Mesenchymal stem cell (in vitro differentiated cells and primary cell): ENCODE measurements around the gene MAPK8.
A peak's percentile ranks its signal among the peaks of the same experiment; 100 is the strongest.

Experiments used
- DNase-seq: peaks from one replicate; pipeline ENCODE4 v3.0.0-alpha.2; 2013
- H2AFZ ChIP-seq: one replicate; pipeline ENCODE4 v1.6.1; 2013; ENCODE audit warnings: low read depth, mild to moderate bottlenecking, control low read depth, inconsistent platforms, low read length, moderate library complexity
- H2AK5ac ChIP-seq: 2 replicates; pipeline ENCODE4 v1.6.1; 2013; ENCODE audit warnings: low read length, moderate library complexity, mild to moderate bottlenecking, inconsistent platforms; ENCODE audit not compliant: severe bottlenecking
- H2BK120ac ChIP-seq: one replicate; pipeline ENCODE4 v1.6.1; 2013; ENCODE audit warnings: low read depth, mild to moderate bottlenecking, inconsistent platforms, low read length, moderate library complexity
- H2BK12ac ChIP-seq, 2 experiments: one replicate each; pipeline ENCODE4 v1.6.1; 2013; ENCODE audit warnings: inconsistent platforms in 2 of 2, low read length in 2 of 2, mild to moderate bottlenecking in 2 of 2, moderate library complexity in 2 of 2, control low read depth in 1 of 2
- H2BK15ac ChIP-seq: one replicate; pipeline ENCODE4 v1.6.1; 2013; ENCODE audit warnings: mild to moderate bottlenecking, low read depth, inconsistent platforms; ENCODE audit not compliant: poor library complexity, severe bottlenecking
- H2BK5ac ChIP-seq: 2 replicates; pipeline ENCODE4 v1.6.1; 2013; ENCODE audit warnings: low read depth, mild to moderate bottlenecking, low read length, control low read depth, inconsistent platforms; ENCODE audit not compliant: poor library complexity, severe bottlenecking
- H3K14ac ChIP-seq, 2 experiments: one replicate each; pipeline ENCODE4 v1.6.1; 2013; ENCODE audit warnings: inconsistent platforms in 2 of 2, low read length in 2 of 2, control low read depth in 1 of 2, mild to moderate bottlenecking in 1 of 2, moderate library complexity in 1 of 2
- H3K18ac ChIP-seq, 2 experiments: one replicate each; pipeline ENCODE4 v1.6.1; 2013; ENCODE audit warnings: inconsistent platforms in 2 of 2, low read length in 2 of 2, control low read depth in 1 of 2, low read depth in 1 of 2, mild to moderate bottlenecking in 1 of 2
- H3K23ac ChIP-seq, 2 experiments: one replicate each; pipeline ENCODE4 v1.6.1; 2013; ENCODE audit warnings: inconsistent platforms in 2 of 2, low read length in 2 of 2, mild to moderate bottlenecking in 2 of 2, moderate library complexity in 2 of 2, control low read depth in 1 of 2
- H3K27ac ChIP-seq: 2 replicates; pipeline ENCODE4 v1.5.1; 2013; ENCODE audit warnings: mild to moderate bottlenecking, moderate library complexity, low read length, control low read depth, inconsistent platforms; ENCODE audit not compliant: poor library complexity, severe bottlenecking
- H3K27me3 ChIP-seq, 2 experiments: 2 replicates each; pipeline versions ENCODE4 v1.6.1 to v1.7.0; 2013; ENCODE audit warnings: low read length in 2 of 2, mild to moderate bottlenecking in 2 of 2, moderate library complexity in 2 of 2, control low read depth in 1 of 2, inconsistent platforms in 1 of 2; ENCODE audit not compliant: control insufficient read depth in 1 of 2, insufficient read depth in 1 of 2
- H3K36me3 ChIP-seq, 2 experiments: 2 replicates each; pipeline versions ENCODE4 v1.6.1 to v1.7.0; 2013; ENCODE audit warnings: low read length in 2 of 2, control low read depth in 1 of 2, inconsistent platforms in 1 of 2, low read depth in 1 of 2, mild to moderate bottlenecking in 1 of 2; ENCODE audit not compliant: insufficient read depth in 2 of 2, control insufficient read depth in 1 of 2
- H3K4ac ChIP-seq, 2 experiments: one replicate each; pipeline ENCODE4 v1.6.1; 2013; ENCODE audit warnings: inconsistent platforms in 2 of 2, low read length in 2 of 2, mild to moderate bottlenecking in 2 of 2, moderate library complexity in 2 of 2, control low read depth in 1 of 2, low read depth in 1 of 2
- H3K4me1 ChIP-seq: 2 replicates; pipeline ENCODE4 v1.6.1; 2013; ENCODE audit warnings: low read depth, low read length, control low read depth; ENCODE audit not compliant: control insufficient read depth, insufficient read depth
- H3K4me2 ChIP-seq: 2 replicates; pipeline ENCODE4 v1.6.1; 2013; ENCODE audit warnings: low read length, mild to moderate bottlenecking, inconsistent platforms; ENCODE audit not compliant: poor library complexity, severe bottlenecking
- H3K4me3 ChIP-seq, 2 experiments: 2 replicates each; pipeline versions ENCODE4 v1.5.1 to v1.7.0; 2013; ENCODE audit warnings: low read length in 2 of 2, mild to moderate bottlenecking in 2 of 2, control low read depth in 1 of 2, low read depth in 1 of 2; ENCODE audit not compliant: insufficient read depth in 1 of 2
- H3K79me1 ChIP-seq: replicated peaks from 2 replicates; pipeline ENCODE4 v1.6.1; 2013; ENCODE audit warnings: mild to moderate bottlenecking, control low read depth, low read length, inconsistent platforms; ENCODE audit not compliant: poor library complexity, severe bottlenecking
- H3K9ac ChIP-seq: 2 replicates; pipeline ENCODE4 v1.7.0; 2013; ENCODE audit warnings: mild to moderate bottlenecking, low read length, moderate library complexity
- H3K9me3 ChIP-seq: 2 replicates; pipeline ENCODE4 v1.7.0; 2013; ENCODE audit warnings: mild to moderate bottlenecking, low read length; ENCODE audit not compliant: control insufficient read depth
- H4K8ac ChIP-seq: one replicate; pipeline ENCODE4 v1.6.1; 2013; ENCODE audit warnings: inconsistent platforms, mild to moderate bottlenecking, low read length, moderate library complexity
- H4K91ac ChIP-seq: one replicate; pipeline ENCODE4 v1.6.1; 2013; ENCODE audit warnings: mild to moderate bottlenecking, low read length, inconsistent platforms
- WGBS: methylation state at CpG from one replicate; pipeline ENCODE4 v1.1.7; 2013; ENCODE audit warnings: mixed read lengths; 5-methylcytosine and 5-hydroxymethylcytosine counted together

MAPK8 gene

GRCh38 chr10:48475943-48476278 lies 169.4 kb downstream of the MAPK8 start:
- Histone ChIP-seq H3K18ac (peak overlapping the region; percentile 30 to 55), H2BK15ac (no peak overlapping the region), H2AK5ac (no peak overlapping the region), H4K91ac (peak overlapping the region; percentile 92), H2BK120ac (peak overlapping the region; percentile 71), H3K4me1 (peaks cover 7% of the 10 kb centered on the region), H3K23ac (no peak overlapping the region), H3K4ac (peak overlapping the region in 1 of 2 experiments; percentile 66), H3K9ac (no peak overlapping the region), H2BK12ac (no peak overlapping the region), H2BK5ac (no peak overlapping the region), H3K27ac (no peak overlapping the region), H3K14ac (no peak overlapping the region), H3K27me3 (no peaks in the 10 kb centered on the region), H3K36me3 (peaks cover 7 to 71% of the 10 kb centered on the region in 2 experiments), H2AFZ (no peak overlapping the region), H4K8ac (peak overlapping the region; percentile 88), H3K4me3 (no peak overlapping the region), H3K79me1 (peaks cover 4% of the 10 kb centered on the region), H3K4me2 (no peak overlapping the region), H3K9me3 (no peaks in the 10 kb centered on the region)
- no peak for DNase-seq
- 90% methylated on average over 4 of the region's 4 CpGs for WGBS

- 61% methylated on average over 9 of the region's 9 CpGs for WGBS
- Histone ChIP-seq H3K27me3 (no peaks in the 10 kb centered on the region), H3K18ac (peak overlapping the region; percentile 30 to 55), H3K4ac (peak overlapping the region in 1 of 2 experiments; percentile 66), H2BK5ac (no peak overlapping the region), H3K4me1 (peaks cover 3% of the 10 kb centered on the region), H2BK120ac (peak overlapping the region; percentile 71), H3K79me1 (peaks cover 4% of the 10 kb centered on the region), H2BK12ac (no peak overlapping the region), H3K9me3 (no peaks in the 10 kb centered on the region), H3K9ac (no peak overlapping the region), H2AK5ac (no peak overlapping the region), H3K14ac (no peak overlapping the region), H2AFZ (no peak overlapping the region), H3K27ac (no peak overlapping the region), H3K4me3 (no peak overlapping the region), H4K8ac (peak overlapping the region; percentile 88), H2BK15ac (no peak overlapping the region), H3K23ac (no peak overlapping the region), H3K36me3 (peaks cover 7 to 70% of the 10 kb centered on the region in 2 experiments), H3K4me2 (no peak overlapping the region), H4K91ac (peak overlapping the region; percentile 92)
- DNase-seq, result no peak
Observed at GRCh38 chr10:48476279-48476982, 170.0 kb downstream of the MAPK8 start.

- Histone ChIP-seq H4K8ac (no peak overlapping the region), H3K4ac (no peak overlapping the region), H3K79me1 (peaks cover 4% of the 10 kb centered on the region), H3K27ac (no peak overlapping the region), H2BK15ac (no peak overlapping the region), H3K4me1 (peaks cover 2% of the 10 kb centered on the region), H4K91ac (no peak overlapping the region), H3K9ac (no peak overlapping the region), H2AK5ac (no peak overlapping the region), H2BK12ac (no peak overlapping the region), H2BK120ac (no peak overlapping the region), H2AFZ (no peak overlapping the region), H2BK5ac (no peak overlapping the region), H3K23ac (no peak overlapping the region), H3K9me3 (no peaks in the 10 kb centered on the region), H3K14ac (no peak overlapping the region), H3K36me3 (peaks cover 7 to 69% of the 10 kb centered on the region in 2 experiments), H3K18ac (no peak overlapping the region), H3K27me3 (no peaks in the 10 kb centered on the region), H3K4me2 (no peak overlapping the region), H3K4me3 (no peak overlapping the region)
- no peak for DNase-seq
Observed at GRCh38 chr10:48477141-48477540, 170.7 kb downstream of the MAPK8 start.

GRCh38 chr10:48477616-48478015 lies 171.1 kb downstream of the MAPK8 start:
- no peaks in the 10 kb centered on the region for H3K9me3 ChIP-seq
- no peak overlapping the region for H2BK120ac ChIP-seq
- H3K36me3 ChIP-seq, result peaks cover 7 to 71% of the 10 kb centered on the region in 2 experiments
- H4K8ac ChIP-seq, result no peak overlapping the region
- no peak overlapping the region for H3K23ac ChIP-seq
- no peak overlapping the region for H2BK12ac ChIP-seq
- no peak overlapping the region for H2AK5ac ChIP-seq
- peaks cover 2% of the 10 kb centered on the region for H3K4me1 ChIP-seq
- H3K4me2 ChIP-seq, result no peak overlapping the region
- DNase-seq, result no peak
- no peak overlapping the region for H4K91ac ChIP-seq
- H2BK5ac ChIP-seq, result no peak overlapping the region
- peaks cover 4% of the 10 kb centered on the region for H3K79me1 ChIP-seq
- H3K9ac ChIP-seq, result no peak overlapping the region
- no peak overlapping the region for H3K4me3 ChIP-seq
- H2AFZ ChIP-seq, result no peak overlapping the region
- H3K27ac ChIP-seq, result no peak overlapping the region
- no peak overlapping the region for H3K14ac ChIP-seq
- no peak overlapping the region for H3K18ac ChIP-seq
- no peaks in the 10 kb centered on the region for H3K27me3 ChIP-seq
- 89% methylated on average over 3 of the region's 4 CpGs for WGBS
- H3K4ac ChIP-seq, result no peak overlapping the region
- no peak overlapping the region for H2BK15ac ChIP-seq
